NCI-H2081 treated with DMSO at 0.1 percent for 48 hours (cell line): ENCODE measurements around the gene RBM4B.

ENCODE experiments used
- DNase-seq: peaks from one replicate; lab custom pipeline; 2025; lab: John Stamatoyannopoulos, UW

RBM4B gene

GRCh38 chr11:66686801-66687750, 9.4 kb upstream of the RBM4B start:
- DNase-seq = no peak

- DNase-seq = no peak
Observed at GRCh38 chr11:66686100-66686785, 8.6 kb upstream of the RBM4B start.

- no peak for DNase-seq
Observed at GRCh38 chr11:66685276-66686099, 7.8 kb upstream of the RBM4B start.

- DNase-seq = no peak
Observed at GRCh38 chr11:66684635-66685034, 6.9 kb upstream of the RBM4B start.

GRCh38 chr11:66683877-66684276, 6.2 kb upstream of the RBM4B start:
- DNase-seq = no peak

- no peak for DNase-seq
Observed at GRCh38 chr11:66680966-66681645, 3.4 kb upstream of the RBM4B start.

- DNase-seq = no peak
Observed at GRCh38 chr11:66676931-66677598, 622 bp downstream of the RBM4B start.

- no peak for DNase-seq
Observed at GRCh38 chr11:66676282-66676919, 1.3 kb downstream of the RBM4B start.

- DNase-seq = no peak
Observed at GRCh38 chr11:66674964-66675602, 2.6 kb downstream of the RBM4B start.

GRCh38 chr11:66670816-66671215, 6.9 kb downstream of the RBM4B start:
- no peak for DNase-seq

GRCh38 chr11:66665369-66665768, 12.3 kb downstream of the RBM4B start:
- DNase-seq = no peak

- DNase-seq = no peak
Observed at GRCh38 chr11:66663741-66664296, 13.9 kb downstream of the RBM4B start.

- no peak for DNase-seq
Observed at GRCh38 chr11:66659763-66660162, 17.9 kb downstream of the RBM4B start.

- DNase-seq = no peak
Observed at GRCh38 chr11:66653123-66653522, 24.6 kb downstream of the RBM4B start.

- no peak for DNase-seq
Observed at GRCh38 chr11:66652651-66653050, 25.0 kb downstream of the RBM4B start.

- no peak for DNase-seq
Observed at GRCh38 chr11:66651016-66651415, 26.7 kb downstream of the RBM4B start.

GRCh38 chr11:66649903-66650302, 27.8 kb downstream of the RBM4B start:
- DNase-seq = no peak

- no peak for DNase-seq
Observed at GRCh38 chr11:66646828-66647227, 30.9 kb downstream of the RBM4B start.

GRCh38 chr11:66643745-66644437, 33.8 kb downstream of the RBM4B start:
- no peak for DNase-seq
